ENCODE results near the gene JMJD8. TPM values are rescaled to one million over a fixed set of nuclear protein-coding genes. Genes with fewer than 3 reads are reported as not detected.

Gene JMJD8
- total RNA-seq, 1 donor from 2014 or later: 52.2 TPM

DNA sequence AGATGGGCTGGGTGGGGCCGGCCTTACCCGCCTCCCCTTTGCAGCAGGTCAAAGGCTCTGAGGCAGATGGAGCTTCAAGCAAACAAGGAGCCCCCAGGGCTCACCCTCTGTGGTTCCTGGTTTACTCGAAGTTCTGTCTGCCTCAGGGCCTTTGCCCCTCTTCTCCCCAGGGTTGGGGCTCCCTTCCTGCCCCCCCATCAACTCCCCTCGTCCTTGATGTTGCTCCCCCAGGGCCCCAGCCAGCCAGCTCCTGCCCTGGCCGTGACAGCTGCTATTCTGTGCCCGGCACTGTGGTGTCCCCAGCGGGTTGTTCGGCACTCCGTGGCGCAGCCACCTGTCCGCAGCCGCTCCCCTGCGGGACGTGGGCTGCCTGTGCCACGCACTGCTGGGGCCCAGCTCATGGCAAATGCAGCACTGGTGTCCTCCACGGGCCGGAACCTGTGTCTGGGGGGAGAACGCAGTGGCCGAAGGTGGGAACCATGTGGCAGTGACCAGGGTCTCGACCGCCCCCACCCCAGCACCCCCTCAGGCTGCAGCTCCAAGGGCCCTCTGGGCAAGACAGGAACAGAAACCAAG, 26.5 kb upstream of the JMJD8 start:
- H3K27me3 Mint-ChIP-seq: peaks cover 40% of the 10 kb centered on the region
- no peak for TF ChIP-seq CTCF (IDR thresholded peaks at IDR 0.05; ENCODE audit: unreplicated experiment)
- no peaks in the 10 kb centered on the region for H3K9me3 Mint-ChIP-seq (ENCODE audit: low read depth)
- no peaks in the 10 kb centered on the region for H3K36me3 Mint-ChIP-seq (ENCODE audit: insufficient read depth)
- no peak overlapping the region for H3K4me3 Mint-ChIP-seq (ENCODE audit: low read depth)
- H3K4me1 Mint-ChIP-seq (ENCODE audit: low read depth): no peaks in the 10 kb centered on the region
- DNase-seq (ENCODE audit: low spot score, unreplicated experiment): no peak
- H3K27ac Mint-ChIP-seq: no peak overlapping the region

- Mint-ChIP-seq H3K36me3 (ENCODE audit: insufficient read depth) (no peaks in the 10 kb centered on the region), H3K9me3 (ENCODE audit: low read depth) (no peaks in the 10 kb centered on the region), H3K4me3 (ENCODE audit: low read depth) (no peak overlapping the region), H3K27ac (no peak overlapping the region), H3K27me3 (peaks cover 40% of the 10 kb centered on the region), H3K4me1 (ENCODE audit: low read depth) (no peaks in the 10 kb centered on the region)
- no peak for TF ChIP-seq CTCF (IDR thresholded peaks at IDR 0.05; ENCODE audit: unreplicated experiment)
- no peak for DNase-seq (ENCODE audit: low spot score, unreplicated experiment)
These were observed 25.7 kb upstream of the JMJD8 start for GRCh38 chr16:709566-710499.

DNA sequence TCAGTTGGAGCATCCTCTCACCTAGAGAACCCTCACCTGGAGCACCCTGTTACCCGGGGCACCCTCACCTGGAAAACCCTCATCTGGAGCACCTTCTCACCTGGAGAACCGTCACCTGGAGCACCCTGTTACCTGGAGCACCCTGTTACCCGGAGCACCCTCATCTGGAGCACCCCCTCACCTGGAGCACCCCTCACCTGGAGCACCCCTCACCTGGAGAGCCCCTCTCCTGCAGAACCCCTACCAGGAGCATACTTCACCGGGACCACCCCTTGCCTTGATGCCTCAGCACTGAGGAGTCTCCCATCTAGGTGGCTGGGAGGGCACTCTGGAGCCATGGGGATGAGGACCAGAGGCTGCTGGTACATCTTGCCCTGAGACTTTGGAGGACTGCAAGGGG, 24.8 kb upstream of the JMJD8 start:
- Mint-ChIP-seq H3K27me3 (peaks cover 45% of the 10 kb centered on the region), H3K4me1 (ENCODE audit: low read depth) (no peaks in the 10 kb centered on the region), H3K27ac (no peak overlapping the region), H3K9me3 (ENCODE audit: low read depth) (no peaks in the 10 kb centered on the region), H3K36me3 (ENCODE audit: insufficient read depth) (no peaks in the 10 kb centered on the region), H3K4me3 (ENCODE audit: low read depth) (no peak overlapping the region)
- no peak for TF ChIP-seq CTCF (IDR thresholded peaks at IDR 0.05; ENCODE audit: unreplicated experiment)
- DNase-seq (ENCODE audit: low spot score, unreplicated experiment): no peak

- Mint-ChIP-seq H3K27ac (no peak overlapping the region), H3K4me3 (ENCODE audit: low read depth) (no peak overlapping the region), H3K27me3 (peaks cover 51% of the 10 kb centered on the region), H3K9me3 (ENCODE audit: low read depth) (no peaks in the 10 kb centered on the region), H3K4me1 (ENCODE audit: low read depth) (no peaks in the 10 kb centered on the region), H3K36me3 (ENCODE audit: insufficient read depth) (no peaks in the 10 kb centered on the region)
- DNase-seq (ENCODE audit: low spot score, unreplicated experiment): no peak
- no peak for TF ChIP-seq CTCF (IDR thresholded peaks at IDR 0.05; ENCODE audit: unreplicated experiment)
These were observed 23.9 kb upstream of the JMJD8 start for GRCh38 chr16:708019-708418.

DNA sequence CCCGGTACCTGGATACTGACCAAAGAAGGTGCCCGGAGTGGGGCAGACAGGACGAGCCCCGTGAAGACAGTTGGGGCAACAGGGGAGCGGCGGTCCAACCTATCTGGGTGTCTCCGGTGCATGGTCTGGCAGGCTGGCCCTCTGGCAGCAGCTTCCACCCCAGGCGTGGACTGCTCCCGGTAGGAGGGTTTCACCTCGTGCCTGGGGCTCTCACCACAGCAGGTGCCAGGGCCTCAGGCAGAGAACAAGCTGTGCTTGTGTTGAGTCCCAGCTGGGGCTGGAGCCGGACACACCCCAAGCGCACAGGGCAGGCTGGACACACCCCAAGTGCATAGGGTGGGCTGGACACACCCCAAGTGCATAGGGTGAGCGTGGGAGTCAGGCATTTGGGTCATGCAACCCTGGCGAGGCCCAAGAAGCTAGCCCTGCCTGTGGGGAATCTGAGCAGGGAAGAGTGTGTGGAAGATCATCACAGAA, 23.0 kb upstream of the JMJD8 start:
- H3K4me3 Mint-ChIP-seq (ENCODE audit: low read depth): no peak overlapping the region
- H3K4me1 Mint-ChIP-seq (ENCODE audit: low read depth): no peaks in the 10 kb centered on the region
- no peak overlapping the region for H3K27ac Mint-ChIP-seq
- TF ChIP-seq CTCF (IDR thresholded peaks at IDR 0.05; ENCODE audit: unreplicated experiment): no peak
- DNase-seq (ENCODE audit: low spot score, unreplicated experiment): no peak
- H3K9me3 Mint-ChIP-seq (ENCODE audit: low read depth): no peaks in the 10 kb centered on the region
- no peaks in the 10 kb centered on the region for H3K36me3 Mint-ChIP-seq (ENCODE audit: insufficient read depth)
- H3K27me3 Mint-ChIP-seq: peaks cover 55% of the 10 kb centered on the region

Data from progenitor cell of endocrine pancreas (in vitro differentiated cells).